K562 treated with DMSO at 1 percent for 24 hours (cell line): ENCODE measurements around the gene EXOSC2. TPM values are rescaled to one million over a fixed set of nuclear protein-coding genes. Genes with fewer than 3 reads are reported as not detected.

ENCODE experiments used
- total RNA-seq: library from RNA; unstranded; fragments of 300-600 nt; gene quantifications from 2 replicates; pipeline ENCODE4 v1.2.3, GENCODE V29; 2022; ENCODE audit warnings: low read depth; ENCODE audit not compliant: insufficient read depth

EXOSC2 gene
- 21.5 and 24.0 TPM in 2 replicates for total RNA-seq

DNA sequence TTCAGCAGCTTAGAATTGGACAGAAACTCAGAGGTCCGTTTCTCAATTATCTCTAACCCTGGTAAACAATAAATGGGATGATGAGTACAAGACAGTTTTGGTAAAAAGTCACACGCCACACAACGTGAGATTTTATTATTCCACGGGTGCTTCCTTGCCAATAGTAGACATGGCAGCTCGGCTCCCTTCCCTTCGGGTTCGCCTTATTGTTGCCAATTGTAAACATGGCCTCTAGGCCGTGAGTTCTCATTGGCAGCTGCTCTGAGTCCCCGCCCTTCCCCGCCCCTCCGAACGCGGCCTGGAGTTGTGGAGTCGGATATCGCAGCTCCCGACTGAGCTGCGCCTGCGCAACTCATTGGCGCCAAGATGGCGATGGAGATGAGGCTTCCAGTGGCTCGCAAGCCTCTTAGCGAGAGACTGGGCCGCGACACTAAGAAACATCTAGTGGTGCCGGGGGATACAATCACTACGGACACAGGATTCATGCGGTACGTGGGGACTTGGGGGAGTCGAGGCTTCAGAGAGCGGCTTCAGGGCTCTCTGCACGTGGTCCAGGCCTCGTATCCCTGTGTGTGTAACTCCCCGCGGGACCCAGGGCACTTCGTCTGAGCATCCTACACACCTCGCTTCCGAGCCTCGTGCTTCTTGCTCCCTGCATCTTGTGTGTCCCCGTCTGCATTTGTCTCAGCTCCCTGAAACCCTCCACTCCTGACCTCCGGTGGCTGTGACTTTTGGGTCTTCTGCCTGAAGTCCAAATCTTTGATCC, at the start of gene EXOSC2:
EXOSC2 (plus strand) TSS at position 355 of the 766 bp plus-strand sequence; CDS start at position 367, 12 bp downstream.

DNA sequence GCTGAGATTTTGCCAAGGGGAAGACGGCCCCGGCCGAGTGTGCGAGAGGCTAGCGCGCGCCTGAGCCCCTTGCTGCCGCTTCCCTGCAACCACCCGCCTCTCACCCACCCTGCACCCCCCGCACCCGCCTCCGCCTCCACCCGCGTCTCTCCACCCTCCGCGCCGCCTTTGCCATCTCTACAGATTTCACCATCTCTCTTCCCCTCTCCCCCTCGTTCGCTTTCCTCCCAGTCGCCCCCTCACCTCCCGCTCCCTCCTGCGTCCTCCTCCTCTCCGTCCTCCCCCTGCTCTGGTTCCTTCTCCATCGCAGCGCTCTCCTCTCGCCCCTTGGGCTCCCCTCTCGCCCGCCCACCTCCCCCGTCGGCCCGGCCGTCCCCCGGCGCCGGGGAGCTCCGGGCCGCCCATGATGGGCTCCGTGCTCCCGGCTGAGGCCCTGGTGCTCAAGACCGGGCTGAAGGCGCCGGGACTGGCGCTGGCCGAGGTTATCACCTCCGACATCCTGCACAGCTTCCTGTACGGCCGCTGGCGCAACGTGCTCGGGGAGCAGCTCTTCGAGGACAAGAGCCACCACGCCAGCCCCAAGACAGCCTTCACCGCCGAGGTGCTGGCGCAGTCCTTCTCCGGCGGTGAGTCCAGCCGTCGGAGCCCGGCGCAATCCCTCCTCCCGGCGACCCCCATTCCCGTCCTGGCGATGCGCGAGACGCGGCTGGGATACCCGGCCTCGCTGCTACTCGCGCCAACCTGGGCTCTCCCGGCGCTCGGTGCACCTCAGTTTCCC, 29.1 kb upstream of the EXOSC2 start, which contains the start of gene PRDM12:
PRDM12 (plus strand) TSS at position 344 of the 778 bp plus-strand sequence; CDS start at position 404, 60 bp downstream.

Other genes with a start within 250 kb of the EXOSC2 start
- gene ASS1, start 248.8 kb upstream of the EXOSC2 start, total RNA-seq: 39.2 and 51.3 TPM in 2 replicates
- 30.2 and 32.5 TPM in 2 replicates for gene FUBP3, start 114.2 kb upstream of the EXOSC2 start, total RNA-seq
- 0.24 and 0.27 TPM in 2 replicates for gene PRDM12, start 29.2 kb upstream of the EXOSC2 start, total RNA-seq
- gene ABL1, start 141.5 kb downstream of the EXOSC2 start, total RNA-seq: 120 and 121 TPM in 2 replicates
- 0.81 and 0.89 TPM in 2 replicates for gene QRFP, start 203.0 kb downstream of the EXOSC2 start, total RNA-seq
- gene FIBCD1, start 245.5 kb downstream of the EXOSC2 start, total RNA-seq: 0.21 TPM in 1 of 2 replicates, not detected in the other